Endothelial cell of umbilical vein (primary cell): ENCODE results near the gene JARID2. TPM values are rescaled to one million over a fixed set of nuclear protein-coding genes. Genes with fewer than 3 reads are reported as not detected.

Experiments used
- BruUV-seq: library from RNA; stranded (reverse); fragments of 400-500 nt; replicated peaks from 2 replicates; lab custom pipeline; 2021; lab: Mats Ljungman, UMichigan
- CTCF ChIA-PET: fragments of 300-600, 350-600 bp; sonication (Branson Sonifier 250); formaldehyde crosslinking; loops from one replicate; lab custom pipeline; 2021; ENCODE audit warnings: antibody characterized with exemption, inconsistent platforms; lab: Charles Lee
- POLR2A ChIA-PET: fragments of 300-600, 350-600 bp; sonication (Branson Sonifier 250); formaldehyde crosslinking; loops from one replicate; lab custom pipeline; 2021; ENCODE audit warnings: antibody characterized with exemption, inconsistent platforms; lab: Charles Lee
- DNase-seq: peaks from one replicate; pipeline ENCODE4 v3.0.0-alpha.2; 2011; ENCODE audit warnings: low read depth, low spot score
- FAIRE-seq: peaks from 2 replicates; lab custom pipeline; 2011; peaks lifted over from hg19 to GRCh38; lab: Jason Lieb, UNC
- H2AFZ ChIP-seq: 2 replicates; pipeline ENCODE4 v1.6.0; 2012; ENCODE audit warnings: low read depth, low read length, control low read depth, inconsistent platforms
- H3K27ac ChIP-seq: 2 replicates; pipeline ENCODE4 v1.5.1; 2011; ENCODE audit warnings: low read depth, mild to moderate bottlenecking, control low read depth, low read length, moderate library complexity; ENCODE audit not compliant: insufficient read depth
- H3K27me3 ChIP-seq, 2 experiments: 2 replicates each; pipeline versions ENCODE4 v1.6.0 to v1.6.1; 2011; ENCODE audit warnings: low read length in 2 of 2, mixed read lengths in 1 of 2; ENCODE audit not compliant: control insufficient read depth in 2 of 2, insufficient read depth in 2 of 2
- H3K36me3 ChIP-seq, 2 experiments: 2 replicates in 1 of 2; 3 replicates in 1 of 2; pipeline ENCODE4 v1.5.1; 2011; ENCODE audit warnings: low read length in 2 of 2, mild to moderate bottlenecking in 1 of 2, moderate library complexity in 1 of 2; ENCODE audit not compliant: control insufficient read depth in 2 of 2, insufficient read depth in 2 of 2; ENCODE audit errors: extremely low read depth in 1 of 2
- H3K4me1 ChIP-seq: 3 replicates; pipeline ENCODE4 v1.5.1; 2011; ENCODE audit warnings: mild to moderate bottlenecking, low read length; ENCODE audit not compliant: control insufficient read depth, insufficient read depth; ENCODE audit errors: extremely low read depth
- H3K4me2 ChIP-seq: 2 replicates; pipeline ENCODE4 v1.6.1; 2011; ENCODE audit warnings: low read length, control low read depth, mixed read lengths; ENCODE audit not compliant: insufficient read depth
- H3K4me3 ChIP-seq, 3 experiments: fragments of 200-600 bp in 1 of 3; sonication (generic), shearing (Covaris generic) in 1 of 3; replicated peaks in 1 of 3; 2 replicates each; pipeline ENCODE4 v1.5.1; 2011 to 2016; ENCODE audit warnings: control low read depth in 3 of 3, low read length in 3 of 3, mild to moderate bottlenecking in 2 of 3, inconsistent platforms in 1 of 3, low read depth in 1 of 3, moderate library complexity in 1 of 3; ENCODE audit not compliant: insufficient read depth in 1 of 3
- H3K79me2 ChIP-seq: 2 replicates; pipeline ENCODE4 v1.6.0; 2012; ENCODE audit warnings: low read length, inconsistent platforms; ENCODE audit not compliant: control insufficient read depth, insufficient read depth
- H3K9ac ChIP-seq: replicated peaks from 2 replicates; pipeline ENCODE3; 2011; ENCODE audit warnings: low read length, control low read depth; ENCODE audit not compliant: insufficient read depth; ENCODE audit errors: extremely low read depth
- H3K9me1 ChIP-seq: replicated peaks from 3 replicates; pipeline ENCODE4 v1.6.0; 2011; ENCODE audit warnings: mild to moderate bottlenecking, low read length; ENCODE audit not compliant: control insufficient read depth, insufficient read depth; ENCODE audit errors: extremely low read depth
- H3K9me3 ChIP-seq: replicated peaks from 2 replicates; pipeline ENCODE4 v1.5.1; 2012; ENCODE audit warnings: low read length, inconsistent platforms; ENCODE audit not compliant: control insufficient read depth, insufficient read depth
- H4K20me1 ChIP-seq: replicated peaks from 2 replicates; pipeline ENCODE3; 2011; ENCODE audit warnings: mild to moderate bottlenecking, low read length; ENCODE audit not compliant: control insufficient read depth, insufficient read depth; ENCODE audit errors: extremely low read depth
- CTCF ChIP-seq, 2 donors: IDR thresholded peaks; 1 replicate in 1 of 2; 2 replicates in 1 of 2; pipeline ENCODE4 v1.5.1; 2011; ENCODE audit warnings: low read length in 2 of 2, mild to moderate bottlenecking in 2 of 2, moderate library complexity in 2 of 2, control low read depth in 1 of 2, inconsistent platforms in 1 of 2, low read depth in 1 of 2; ENCODE audit not compliant: insufficient read depth in 1 of 2; ENCODE audit errors: extremely low read depth in 1 of 2
- EZH2 ChIP-seq: IDR thresholded peaks from 2 replicates; pipeline ENCODE4 v1.6.1; 2012; ENCODE audit warnings: borderline replicate concordance, low read depth, mild to moderate bottlenecking, moderate library complexity, low read length, inconsistent platforms; ENCODE audit not compliant: severe bottlenecking
- FOS ChIP-seq: IDR thresholded peaks from 2 replicates; pipeline ENCODE4 v1.6.1; 2011; ENCODE audit warnings: mild to moderate bottlenecking, low read length, moderate library complexity, borderline replicate concordance; ENCODE audit not compliant: insufficient read depth
- GATA2 ChIP-seq: IDR thresholded peaks from 2 replicates; pipeline ENCODE4 v1.7.0; 2011; ENCODE audit warnings: low read depth, mild to moderate bottlenecking, moderate library complexity, mixed read lengths, low read length; ENCODE audit not compliant: insufficient read length, insufficient read depth
- JUN ChIP-seq: IDR thresholded peaks from 2 replicates; pipeline ENCODE4 v1.6.1; 2011; ENCODE audit warnings: borderline replicate concordance, low read depth; ENCODE audit not compliant: insufficient read length, insufficient read depth
- MYC ChIP-seq: IDR thresholded peaks from one replicate; pipeline ENCODE4 v1.6.1; 2011; ENCODE audit warnings: mild to moderate bottlenecking, low read depth, low read length
- POLR2A ChIP-seq: IDR thresholded peaks from 2 replicates; pipeline ENCODE4 v1.6.1; 2012; ENCODE audit warnings: low read depth, mild to moderate bottlenecking, control low read depth, low read length
- POLR2AphosphoS5 ChIP-seq: IDR thresholded peaks from 2 replicates; pipeline ENCODE4 v1.6.1; 2012; ENCODE audit warnings: low read depth, mild to moderate bottlenecking, control low read depth, low read length, moderate library complexity; ENCODE audit not compliant: insufficient read depth
- dilution Hi-C: fragments of 300-500 bp; cut with MboI; formaldehyde crosslinking; loops from one replicate; pipeline ENCODE4 v1.15.0; 2019; ENCODE audit warnings: low sequenced_read_pairs; ENCODE audit not compliant: extremely low pct_ligation_motif_present
- intact Hi-C: fragments of 100-400 bp; cut with micrococcal nuclease; formaldehyde crosslinking; loops from one replicate; pipeline ENCODE4 v1.10.0; 2022
- polyA plus RNA-seq, 4 experiments: library from polyadenylated mRNA; depleted of rRNA in 3 of 4; stranded (reverse) in 3 of 4; unstranded in 1 of 4; fragments of >200 nt; gene quantifications; 2 replicates each; pipeline versions ENCODE4 v1.2.1 to v1.2.3, GENCODE V29; 2011 to 2012; ENCODE audit warnings: missing spikeins in 1 of 4
- total RNA-seq: library from RNA; stranded (reverse); gene quantifications from 2 replicates; pipeline ENCODE4 v1.2.3, GENCODE V29; 2021
- TF ChIP-seq, protein P1 (sequence below): IDR thresholded peaks from 2 replicates; pipeline ENCODE4 v1.6.1; 2011; ENCODE audit not compliant: insufficient read depth, insufficient read length

Gene JARID2
- total and polyA plus RNA-seq, 2 donors (not counting 3 experiments of a cell fraction or from before 2014, with no cell fraction given), result 2.9 to 10.6 TPM

GRCh38 chr6:15433511-15433861, 187.6 kb downstream of the JARID2 start:
- Histone ChIP-seq H3K9me3 (no peaks in the 10 kb centered on the region), H3K27ac (no peak overlapping the region), H3K4me1 (peaks cover 36% of the 10 kb centered on the region), H3K9me1 (no peaks in the 10 kb centered on the region), H3K36me3 (no peaks in the 10 kb centered on the region), H3K27me3 (no peaks in the 10 kb centered on the region), H2AFZ (no peak overlapping the region), H3K79me2 (no peaks in the 10 kb centered on the region), H4K20me1 (peaks cover 4% of the 10 kb centered on the region), H3K4me2 (peak overlapping the region; percentile 28), H3K9ac (no peak overlapping the region), H3K4me3 (no peak overlapping the region)
- no peak for TF ChIP-seq POLR2AphosphoS5
- TF ChIP-seq MYC, result no peak
- no peak for TF ChIP-seq FOS
- no peak for TF ChIP-seq GATA2
- no peak for TF ChIP-seq CTCF (IDR thresholded peaks at IDR 0.05; ENCODE audit: extremely low read depth in 1 of 2, insufficient read depth in 1 of 2, low read depth in 1 of 2, low read length in 2 of 2)
- TF ChIP-seq, protein P1, sequence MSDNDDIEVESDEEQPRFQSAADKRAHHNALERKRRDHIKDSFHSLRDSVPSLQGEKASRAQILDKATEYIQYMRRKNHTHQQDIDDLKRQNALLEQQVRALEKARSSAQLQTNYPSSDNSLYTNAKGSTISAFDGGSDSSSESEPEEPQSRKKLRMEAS, result no peak
- TF ChIP-seq POLR2A, result no peak
- TF ChIP-seq JUN, result no peak
- TF ChIP-seq EZH2, result no peak
- DNase-seq (no peak), FAIRE-seq (no peak)
- no TSS peak for BruUV-seq
- intact Hi-C loops, result no loop called here
- CTCF ChIA-PET, result interaction anchor here (0.9 to 1.0 kb wide), 2 partner anchors 10 to 186 kb away, joined by 3 to 4 read pairs; no protein-coding TSS in a partner anchor
- POLR2A ChIA-PET, result interaction anchor here (0.7 kb wide), 1 partner anchor 33 kb away, joined by 3 read pairs; no protein-coding TSS in a partner anchor
- dilution Hi-C loops, result no loop called here
